Neuronal stem cell (in vitro differentiated cells): ENCODE measurements around the gene RMI2.
A peak's percentile ranks its signal among the peaks of the same experiment; 100 is the strongest.
"Not testable (repeated sequence)": the region's sequence is repeated elsewhere in the genome, so short reads cannot be mapped to it uniquely, and the experiment has no call there.

ENCODE experiments used
- DNase-seq: peaks from one replicate; pipeline ENCODE4 v3.0.0-alpha.2; 2013; ENCODE audit warnings: low spot score
- H2AFZ ChIP-seq: one replicate; pipeline ENCODE4 v1.6.1; 2013; ENCODE audit warnings: mild to moderate bottlenecking, low read length, inconsistent platforms
- H2AK5ac ChIP-seq: 2 replicates; pipeline ENCODE4 v1.6.1; 2013; ENCODE audit warnings: low read depth, mild to moderate bottlenecking, inconsistent platforms, low read length, moderate library complexity, mixed read lengths
- H2BK120ac ChIP-seq: 2 replicates; pipeline ENCODE4 v1.6.1; 2013; ENCODE audit warnings: low read depth, mild to moderate bottlenecking, inconsistent platforms, low read length, moderate library complexity, mixed read lengths
- H2BK12ac ChIP-seq: one replicate; pipeline ENCODE4 v1.6.1; 2013; ENCODE audit warnings: low read length, inconsistent platforms
- H2BK15ac ChIP-seq: 2 replicates; pipeline ENCODE4 v1.6.1; 2013; ENCODE audit warnings: mild to moderate bottlenecking, low read length, inconsistent platforms, mixed read lengths
- H2BK5ac ChIP-seq: one replicate; pipeline ENCODE4 v1.6.1; 2013; ENCODE audit warnings: inconsistent platforms, mild to moderate bottlenecking, low read length, moderate library complexity
- H3K14ac ChIP-seq: one replicate; pipeline ENCODE4 v1.6.1; 2013; ENCODE audit warnings: low read length, inconsistent platforms
- H3K18ac ChIP-seq: 2 replicates; pipeline ENCODE4 v1.6.1; 2013; ENCODE audit warnings: low read length, inconsistent platforms
- H3K23ac ChIP-seq: 2 replicates; pipeline ENCODE4 v1.6.1; 2013; ENCODE audit warnings: low read depth, mild to moderate bottlenecking, mixed read lengths, low read length, inconsistent platforms; ENCODE audit not compliant: poor library complexity
- H3K27ac ChIP-seq: replicated peaks from 3 replicates; pipeline ENCODE4 v1.5.1; 2013; ENCODE audit warnings: low read length, inconsistent platforms
- H3K27me3 ChIP-seq, 3 experiments: 2 replicates each; pipeline ENCODE4 v1.6.1; 2013; ENCODE audit warnings: low read length in 3 of 3, mild to moderate bottlenecking in 2 of 3, inconsistent platforms in 1 of 3, low read depth in 1 of 3, mixed read lengths in 1 of 3, moderate library complexity in 1 of 3; ENCODE audit not compliant: control insufficient read depth in 3 of 3, insufficient read depth in 3 of 3
- H3K36me3 ChIP-seq, 2 donors: replicated peaks in 1 of 2; 2 replicates each; pipeline ENCODE4 v1.6.1; 2013; ENCODE audit warnings: low read length in 2 of 2; ENCODE audit not compliant: control insufficient read depth in 2 of 2, insufficient read depth in 2 of 2
- H3K4ac ChIP-seq: 2 replicates; pipeline ENCODE4 v1.6.1; 2013; ENCODE audit warnings: inconsistent platforms, mild to moderate bottlenecking, low read length, moderate library complexity
- H3K4me1 ChIP-seq, 2 donors: 1 replicate in 1 of 2; 2 replicates in 1 of 2; pipeline ENCODE4 v1.6.1; 2013; ENCODE audit warnings: low read length in 2 of 2, low read depth in 1 of 2; ENCODE audit not compliant: control insufficient read depth in 2 of 2, insufficient read depth in 1 of 2
- H3K4me2 ChIP-seq: one replicate; pipeline ENCODE4 v1.6.1; 2013; ENCODE audit warnings: mild to moderate bottlenecking, low read length, inconsistent platforms; ENCODE audit not compliant: insufficient read depth, poor library complexity, severe bottlenecking
- H3K4me3 ChIP-seq, 2 donors: 2 replicates each; pipeline ENCODE4 v1.5.1; 2013; ENCODE audit warnings: low read length in 2 of 2, mild to moderate bottlenecking in 2 of 2, inconsistent platforms in 1 of 2, moderate library complexity in 1 of 2
- H3K79me1 ChIP-seq: one replicate; pipeline ENCODE4 v1.6.1; 2013; ENCODE audit warnings: low read depth, mild to moderate bottlenecking, inconsistent platforms, low read length, moderate library complexity
- H3K9ac ChIP-seq: one replicate; pipeline ENCODE4 v1.6.1; 2013; ENCODE audit warnings: mild to moderate bottlenecking, low read depth, low read length, inconsistent platforms; ENCODE audit not compliant: poor library complexity
- H3K9me3 ChIP-seq, 2 donors: replicated peaks in 1 of 2; 2 replicates each; pipeline versions ENCODE3 to v1.6.1; 2013; ENCODE audit warnings: low read length in 2 of 2, mild to moderate bottlenecking in 2 of 2, inconsistent platforms in 1 of 2, low read depth in 1 of 2, mixed read lengths in 1 of 2, moderate library complexity in 1 of 2; ENCODE audit not compliant: control insufficient read depth in 2 of 2, insufficient read depth in 1 of 2
- H4K8ac ChIP-seq: one replicate; pipeline ENCODE4 v1.6.1; 2013; ENCODE audit warnings: low read depth, mild to moderate bottlenecking, inconsistent platforms, low read length, moderate library complexity
- H4K91ac ChIP-seq: one replicate; pipeline ENCODE4 v1.6.1; 2013; ENCODE audit warnings: low read length, low read depth, mild to moderate bottlenecking, inconsistent platforms; ENCODE audit not compliant: poor library complexity
- WGBS, 2 donors: extraction: QIAGEN DNeasy Blood & Tissue Kit; methylation state at CpG; one replicate each; pipeline ENCODE4 v1.1.7; 2013; ENCODE audit warnings: missing lambda C conversion rate in 2 of 2, mixed read lengths in 1 of 2; ENCODE audit not compliant: insufficient read length in 2 of 2, insufficient replicate concordance in 1 of 2; ENCODE audit errors: extremely low coverage in 2 of 2; 5-methylcytosine and 5-hydroxymethylcytosine counted together

The RMI2 gene

GRCh38 chr16:11367483-11367906 is 22.2 kb downstream of the RMI2 start:
- Histone ChIP-seq H3K36me3 (no peaks in the 10 kb centered on the region), H2BK120ac (no peak overlapping the region), H2BK12ac (no peak overlapping the region), H3K9ac (no peak overlapping the region), H2BK5ac (no peak overlapping the region), H3K4me2 (no peak overlapping the region), H3K9me3 (no peaks in the 10 kb centered on the region), H3K4me1 (peaks cover 2 to 20% of the 10 kb centered on the region in 2 donors), H4K91ac (no peak overlapping the region), H3K14ac (no peak overlapping the region), H2AFZ (no peak overlapping the region), H3K4ac (no peak overlapping the region), H3K79me1 (no peaks in the 10 kb centered on the region), H3K27me3 (no peaks in the 10 kb centered on the region), H3K27ac (no peak overlapping the region), H4K8ac (no peak overlapping the region), H3K18ac (no peak overlapping the region), H3K23ac (no peak overlapping the region), H2AK5ac (no peak overlapping the region), H2BK15ac (no peak overlapping the region), H3K4me3 (no peak overlapping the region)
- WGBS, 2 donors: no CpG with 5 or more reads among the region's 5 CpGs
- DNase-seq: no peak

GRCh38 chr16:11370084-11370931 is 25.0 kb downstream of the RMI2 start:
- Histone ChIP-seq H3K4me1 (peaks cover 3 to 13% of the 10 kb centered on the region in 2 donors), H2AFZ (no peak overlapping the region), H2AK5ac (no peak overlapping the region), H3K36me3 (no peaks in the 10 kb centered on the region), H3K27me3 (no peaks in the 10 kb centered on the region), H3K9ac (no peak overlapping the region), H3K9me3 (no peaks in the 10 kb centered on the region), H2BK5ac (no peak overlapping the region), H3K4me3 (no peak overlapping the region), H3K23ac (no peak overlapping the region), H3K79me1 (no peaks in the 10 kb centered on the region), H3K27ac (no peak overlapping the region), H2BK12ac (no peak overlapping the region), H2BK15ac (no peak overlapping the region), H2BK120ac (no peak overlapping the region), H3K18ac (no peak overlapping the region), H3K14ac (no peak overlapping the region), H4K8ac (no peak overlapping the region), H3K4me2 (no peak overlapping the region), H4K91ac (no peak overlapping the region), H3K4ac (no peak overlapping the region)
- DNase-seq: no peak
- WGBS, 2 donors: no CpG with 5 or more reads among the region's 7 CpGs

GRCh38 chr16:11370932-11371279 is 25.6 kb downstream of the RMI2 start:
- H2AFZ ChIP-seq, H3K9me3 ChIP-seq, H3K27me3 ChIP-seq, H2BK120ac ChIP-seq, H2BK15ac ChIP-seq, H3K9ac ChIP-seq, H3K36me3 ChIP-seq, H3K4me3 ChIP-seq, H2AK5ac ChIP-seq, H3K4me2 ChIP-seq, H4K91ac ChIP-seq, H3K4ac ChIP-seq, H3K18ac ChIP-seq, DNase-seq, H3K27ac ChIP-seq, H3K79me1 ChIP-seq, H4K8ac ChIP-seq, H3K23ac ChIP-seq, H2BK12ac ChIP-seq, H3K14ac ChIP-seq, H2BK5ac ChIP-seq: not testable (repeated sequence)
- WGBS, 2 donors: no CpG with 5 or more reads among the region's 13 CpGs
- H3K4me1 ChIP-seq: peaks cover 3 to 13% of the 10 kb centered on the region in 2 donors

GRCh38 chr16:11372073-11372828 is 27.0 kb downstream of the RMI2 start:
- WGBS, 2 donors: no CpG with 5 or more reads among the region's 10 CpGs
- no peak overlapping the region for H3K9ac ChIP-seq

More at GRCh38 chr16:11372073-11372828, 27.0 kb downstream of the RMI2 start:
- H3K23ac ChIP-seq: no peak overlapping the region
- no peak overlapping the region for H4K8ac ChIP-seq
- H3K4ac ChIP-seq: no peak overlapping the region
- no peaks in the 10 kb centered on the region for H3K79me1 ChIP-seq
- H2BK15ac ChIP-seq: no peak overlapping the region
- H2BK12ac ChIP-seq: no peak overlapping the region
- no peak overlapping the region for H3K4me2 ChIP-seq
- no peak overlapping the region for H3K4me3 ChIP-seq
- peak overlapping the region; percentile 71 for H2AFZ ChIP-seq
- H2BK5ac ChIP-seq: no peak overlapping the region
- no peak for DNase-seq
- H3K27me3 ChIP-seq: no peaks in the 10 kb centered on the region
- H2BK120ac ChIP-seq: no peak overlapping the region
- no peaks in the 10 kb centered on the region for H3K9me3 ChIP-seq
- H3K36me3 ChIP-seq: no peaks in the 10 kb centered on the region
- H2AK5ac ChIP-seq: no peak overlapping the region
- peak overlapping the region; percentile 7 for H3K18ac ChIP-seq
- H3K4me1 ChIP-seq: peaks cover 3 to 13% of the 10 kb centered on the region in 2 donors
- no peak overlapping the region for H3K27ac ChIP-seq
- H4K91ac ChIP-seq: no peak overlapping the region
- H3K14ac ChIP-seq: no peak overlapping the region
